Glutamatergic neuron (in vitro differentiated cells): Measurements from ENCODE around the gene RBM26. TPM values are rescaled to one million over a fixed set of nuclear protein-coding genes. Genes with fewer than 3 reads are reported as not detected.

Experiments used
- DNase-seq: peaks from one replicate; pipeline ENCODE4 v3.0.0; 2022
- H3K27ac Mint-ChIP-seq: one replicate; pipeline ENCODE4 v1.8.0; 2020; ENCODE audit warnings: mild to moderate bottlenecking, mixed read lengths, inconsistent platforms; ENCODE audit not compliant: unreplicated experiment
- H3K27me3 Mint-ChIP-seq: one replicate; pipeline ENCODE4 v1.8.0; 2020; ENCODE audit warnings: mild to moderate bottlenecking, moderate library complexity, mixed read lengths, inconsistent platforms; ENCODE audit not compliant: unreplicated experiment
- H3K36me3 Mint-ChIP-seq: one replicate; pipeline ENCODE4 v1.8.0; 2020; ENCODE audit warnings: mild to moderate bottlenecking, mixed read lengths, inconsistent platforms; ENCODE audit not compliant: unreplicated experiment
- H3K4me1 Mint-ChIP-seq: one replicate; pipeline ENCODE4 v1.8.0; 2020; ENCODE audit warnings: mild to moderate bottlenecking, low read depth, mixed read lengths, inconsistent platforms; ENCODE audit not compliant: unreplicated experiment
- H3K4me3 Mint-ChIP-seq: one replicate; pipeline ENCODE4 v1.8.0; 2020; ENCODE audit warnings: mild to moderate bottlenecking, mixed read lengths, inconsistent platforms; ENCODE audit not compliant: unreplicated experiment
- H3K9me3 Mint-ChIP-seq: one replicate; pipeline ENCODE4 v1.8.0; 2020; ENCODE audit warnings: mild to moderate bottlenecking, moderate library complexity, mixed read lengths, inconsistent platforms; ENCODE audit not compliant: unreplicated experiment
- total RNA-seq: library from RNA; stranded (reverse); fragmentation: NEBNext Ultra II Directional; extraction: Animal tissue kit (Norgen Biotek cat#: 25700); gene quantifications from one replicate; pipeline ENCODE4 v1.2.1, GENCODE V29; 2021; ENCODE audit not compliant: unreplicated experiment
- TF ChIP-seq, protein P1 (sequence below): fragments of 200-600 bp; sonication (generic); IDR thresholded peaks from one replicate; pipeline ENCODE4 v1.5.0; 2021; ENCODE audit not compliant: partially characterized antibody, unreplicated experiment

RBM26 gene
- total RNA-seq, 1 donor from 2014 or later, result 51.4 TPM

DNA sequence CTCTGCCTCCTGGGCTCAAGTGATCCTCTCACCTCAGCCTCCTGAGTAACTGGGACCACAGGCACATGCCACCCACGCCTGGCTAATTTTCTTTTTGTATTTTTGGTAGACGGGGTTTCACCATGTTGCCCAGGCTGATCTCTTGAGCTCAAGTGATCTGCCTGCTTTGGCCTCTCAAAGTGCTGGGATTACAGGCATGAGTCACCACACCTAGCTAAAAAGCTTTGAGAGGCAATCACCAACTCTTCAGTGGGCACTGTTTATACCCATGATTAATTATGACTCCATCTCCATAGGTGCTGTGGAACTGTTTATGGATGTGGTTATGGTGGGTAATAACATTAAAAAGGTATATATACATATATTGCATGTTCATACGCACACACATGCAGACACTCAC lies 7.5 kb upstream of the RBM26 start:
- no peak for DNase-seq
- peaks cover 1% of the 10 kb centered on the region for H3K9me3 Mint-ChIP-seq
- TF ChIP-seq, protein P1, sequence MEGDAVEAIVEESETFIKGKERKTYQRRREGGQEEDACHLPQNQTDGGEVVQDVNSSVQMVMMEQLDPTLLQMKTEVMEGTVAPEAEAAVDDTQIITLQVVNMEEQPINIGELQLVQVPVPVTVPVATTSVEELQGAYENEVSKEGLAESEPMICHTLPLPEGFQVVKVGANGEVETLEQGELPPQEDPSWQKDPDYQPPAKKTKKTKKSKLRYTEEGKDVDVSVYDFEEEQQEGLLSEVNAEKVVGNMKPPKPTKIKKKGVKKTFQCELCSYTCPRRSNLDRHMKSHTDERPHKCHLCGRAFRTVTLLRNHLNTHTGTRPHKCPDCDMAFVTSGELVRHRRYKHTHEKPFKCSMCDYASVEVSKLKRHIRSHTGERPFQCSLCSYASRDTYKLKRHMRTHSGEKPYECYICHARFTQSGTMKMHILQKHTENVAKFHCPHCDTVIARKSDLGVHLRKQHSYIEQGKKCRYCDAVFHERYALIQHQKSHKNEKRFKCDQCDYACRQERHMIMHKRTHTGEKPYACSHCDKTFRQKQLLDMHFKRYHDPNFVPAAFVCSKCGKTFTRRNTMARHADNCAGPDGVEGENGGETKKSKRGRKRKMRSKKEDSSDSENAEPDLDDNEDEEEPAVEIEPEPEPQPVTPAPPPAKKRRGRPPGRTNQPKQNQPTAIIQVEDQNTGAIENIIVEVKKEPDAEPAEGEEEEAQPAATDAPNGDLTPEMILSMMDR, result no peak
- H3K4me3 Mint-ChIP-seq, result no peak overlapping the region
- no peaks in the 10 kb centered on the region for H3K4me1 Mint-ChIP-seq
- no peaks in the 10 kb centered on the region for H3K36me3 Mint-ChIP-seq
- H3K27me3 Mint-ChIP-seq, result peaks cover 2% of the 10 kb centered on the region
- H3K27ac Mint-ChIP-seq, result no peak overlapping the region

DNA sequence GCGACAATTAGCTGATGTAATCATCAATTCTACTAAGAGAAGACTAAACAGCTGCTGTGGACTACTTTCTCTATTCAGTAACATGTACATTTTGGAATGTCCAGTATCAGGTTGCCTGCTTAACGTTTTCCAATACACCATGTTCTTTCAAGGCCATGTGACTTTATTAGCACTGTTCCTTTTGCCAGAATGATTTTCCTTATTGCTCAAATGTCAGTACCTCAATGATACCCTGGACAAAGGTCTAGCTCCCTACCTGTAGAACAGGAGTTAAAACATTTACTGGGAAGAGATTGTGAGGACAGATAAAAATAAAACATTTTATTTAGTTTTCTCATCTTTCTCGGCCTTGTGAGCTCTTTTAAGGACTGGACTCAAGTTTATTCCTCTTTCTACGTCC lies 3.8 kb upstream of the RBM26 start:
- no peak for DNase-seq
- TF ChIP-seq, protein P1, result no peak
- Mint-ChIP-seq H3K4me3 (no peak overlapping the region), H3K27me3 (peaks cover 4% of the 10 kb centered on the region), H3K9me3 (peaks cover 1% of the 10 kb centered on the region), H3K4me1 (no peaks in the 10 kb centered on the region), H3K27ac (no peak overlapping the region), H3K36me3 (no peaks in the 10 kb centered on the region)

DNA sequence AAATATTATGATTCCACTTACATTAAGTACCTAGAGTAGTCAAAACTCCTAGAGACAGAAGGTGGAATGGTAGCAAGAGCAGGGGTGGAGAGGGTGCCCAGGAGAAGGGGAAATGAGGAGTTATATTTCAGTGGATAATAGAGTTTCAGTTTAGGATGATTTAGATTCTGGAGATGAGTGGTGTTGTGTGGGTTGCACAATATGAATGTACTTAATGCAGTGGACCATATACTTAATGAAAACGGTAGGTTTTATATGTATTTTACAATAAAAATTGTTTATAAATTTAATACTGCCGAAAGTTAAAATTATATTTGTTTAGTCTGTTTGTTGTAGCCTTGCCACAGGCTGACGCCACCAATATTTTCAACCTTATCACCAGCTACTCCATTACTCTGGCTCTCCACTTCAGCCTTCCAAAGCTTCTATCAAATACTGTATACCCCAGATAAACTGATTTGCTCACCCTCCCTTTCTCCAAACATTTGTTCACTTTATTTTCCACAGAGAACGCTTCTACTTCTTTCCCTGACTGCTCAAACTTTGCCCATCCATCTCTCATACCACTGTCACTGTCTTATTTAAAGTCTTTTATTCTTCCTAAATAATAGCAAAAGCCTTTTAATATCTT lies 1.4 kb upstream of the RBM26 start:
- H3K27ac Mint-ChIP-seq, result peak overlapping the region; percentile 18
- H3K4me3 Mint-ChIP-seq, result peak overlapping the region; percentile 89
- H3K9me3 Mint-ChIP-seq, result peaks cover 1% of the 10 kb centered on the region
- H3K36me3 Mint-ChIP-seq, result no peaks in the 10 kb centered on the region
- peaks cover 7% of the 10 kb centered on the region for H3K4me1 Mint-ChIP-seq
- TF ChIP-seq, protein P1, result no peak
- peaks cover 4% of the 10 kb centered on the region for H3K27me3 Mint-ChIP-seq
- no peak for DNase-seq

DNA sequence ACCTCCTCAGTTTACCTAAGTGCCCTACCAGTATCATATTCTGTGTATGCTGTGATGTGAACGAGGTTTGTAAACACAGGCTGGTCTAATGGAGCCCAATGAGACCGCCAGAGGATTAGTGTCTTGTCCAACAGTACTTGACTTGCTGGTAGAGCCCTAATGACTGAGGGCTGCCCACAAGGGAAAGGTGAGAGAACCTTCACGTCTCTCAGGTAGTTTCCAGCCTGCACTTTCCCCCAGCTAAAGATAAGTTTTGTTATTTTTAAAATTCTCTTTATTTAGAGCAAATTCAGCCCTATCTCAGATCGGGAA lies 498 bp upstream of the RBM26 start:
- Mint-ChIP-seq H3K9me3 (no peaks in the 10 kb centered on the region), H3K27me3 (peaks cover 2% of the 10 kb centered on the region), H3K36me3 (no peaks in the 10 kb centered on the region), H3K4me1 (peaks cover 9% of the 10 kb centered on the region), H3K27ac (peak overlapping the region; percentile 91), H3K4me3 (peak overlapping the region; percentile 89)
- TF ChIP-seq, protein P1, result no peak
- no peak for DNase-seq

DNA sequence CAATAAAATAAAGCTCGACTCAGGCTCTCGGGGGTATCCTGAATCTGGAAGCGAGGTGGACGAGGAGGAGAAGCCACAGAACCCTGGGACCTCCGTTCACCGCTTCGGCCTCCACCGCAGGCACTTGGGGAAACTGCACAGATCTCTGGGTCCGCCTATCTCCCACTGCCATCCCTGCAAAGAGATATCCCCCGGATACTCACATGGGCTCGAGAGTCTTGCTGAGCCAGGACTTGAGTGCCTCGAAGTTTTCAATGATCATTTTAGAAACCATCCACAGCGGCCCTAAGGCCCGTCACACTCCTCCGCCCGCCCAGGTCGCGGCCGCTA lies 589 bp downstream of the RBM26 start:
- TF ChIP-seq, protein P1, result no peak
- no peak overlapping the region for H3K4me3 Mint-ChIP-seq
- H3K4me1 Mint-ChIP-seq, result peaks cover 13% of the 10 kb centered on the region
- no peaks in the 10 kb centered on the region for H3K36me3 Mint-ChIP-seq
- no peaks in the 10 kb centered on the region for H3K9me3 Mint-ChIP-seq
- peaks cover 2% of the 10 kb centered on the region for H3K27me3 Mint-ChIP-seq
- DNase-seq, result no peak
- no peak overlapping the region for H3K27ac Mint-ChIP-seq
